Activated effector memory CD4-positive, alpha-beta T cell treated with anti-CD3 and anti-CD28 coated beads, Interleukin-2, amount 50 U/mL, for 16 hours (primary cell): ENCODE results near the gene SELL.
"Not testable (repeated sequence)": the region's sequence is repeated elsewhere in the genome, so short reads cannot be mapped to it uniquely, and the experiment has no call there.

ENCODE experiments used
- DNase-seq: peaks from one replicate; pipeline ENCODE4 v3.0.0-alpha.2; 2020

SELL gene

GRCh38 chr1:169701261-169702005 lies 10.0 kb downstream of the SELL start:
- DNase-seq, result no peak

- no peak for DNase-seq
Observed at GRCh38 chr1:169699707-169700106, 11.7 kb downstream of the SELL start.

GRCh38 chr1:169698976-169699375 lies 12.4 kb downstream of the SELL start:
- no peak for DNase-seq

DNA sequence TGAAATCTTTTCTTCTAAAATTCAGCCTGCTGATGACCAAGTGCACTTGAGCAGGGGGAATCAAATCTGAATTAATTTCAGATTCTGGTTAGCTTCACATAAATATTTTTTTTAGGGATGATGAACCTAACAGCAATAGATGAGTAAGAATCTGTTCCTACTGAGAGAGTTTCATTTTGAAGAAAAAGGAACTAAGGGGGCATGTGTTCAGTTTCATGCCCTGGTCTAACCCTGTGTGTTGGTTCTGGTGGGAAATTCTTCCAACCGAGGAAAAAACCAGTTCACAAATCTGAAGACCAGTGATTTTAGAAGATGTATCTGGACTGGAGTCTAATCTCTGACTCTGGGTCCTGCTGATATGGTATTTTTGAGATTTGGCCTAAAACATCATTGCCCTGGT lies 13.7 kb downstream of the SELL start:
- DNase-seq, result no peak

DNA sequence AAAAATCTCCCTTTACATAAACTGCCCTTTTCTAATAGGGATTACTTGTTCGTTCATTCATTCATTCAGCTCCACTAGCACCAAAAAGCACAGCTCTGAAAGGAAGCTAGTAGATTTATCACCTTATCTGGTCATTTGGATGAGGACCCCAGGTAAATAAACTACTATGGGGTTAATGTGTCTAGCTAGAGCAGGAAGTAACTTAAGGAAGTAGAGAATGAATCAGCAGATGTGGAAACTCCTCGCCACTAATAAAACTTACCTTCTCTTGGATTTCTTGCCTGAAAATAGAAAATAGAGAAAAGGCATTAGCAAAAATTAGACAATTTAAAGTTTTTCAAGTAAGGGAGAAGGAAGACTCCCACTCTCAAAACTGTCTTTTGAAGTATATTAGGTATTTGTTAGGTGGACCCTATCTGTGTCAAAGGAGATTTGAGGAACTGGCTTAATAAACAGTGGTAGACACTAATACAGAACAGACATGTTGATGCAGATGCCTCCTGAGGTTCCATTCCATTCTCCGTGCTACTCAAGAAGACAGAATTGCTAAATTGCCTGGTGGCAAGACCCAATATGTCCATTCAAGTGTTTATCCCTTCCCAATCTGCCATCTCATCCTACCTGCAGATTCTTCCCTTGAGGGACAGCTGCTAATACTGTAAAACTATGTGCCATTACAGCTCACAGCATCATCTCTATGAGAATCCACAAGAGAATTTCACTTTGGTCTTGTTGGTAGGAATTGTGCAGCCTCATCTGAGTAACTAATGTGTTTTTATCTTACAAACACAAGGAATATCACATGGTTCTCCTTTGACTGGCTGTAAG lies 14.9 kb downstream of the SELL start:
- no peak for DNase-seq

DNA sequence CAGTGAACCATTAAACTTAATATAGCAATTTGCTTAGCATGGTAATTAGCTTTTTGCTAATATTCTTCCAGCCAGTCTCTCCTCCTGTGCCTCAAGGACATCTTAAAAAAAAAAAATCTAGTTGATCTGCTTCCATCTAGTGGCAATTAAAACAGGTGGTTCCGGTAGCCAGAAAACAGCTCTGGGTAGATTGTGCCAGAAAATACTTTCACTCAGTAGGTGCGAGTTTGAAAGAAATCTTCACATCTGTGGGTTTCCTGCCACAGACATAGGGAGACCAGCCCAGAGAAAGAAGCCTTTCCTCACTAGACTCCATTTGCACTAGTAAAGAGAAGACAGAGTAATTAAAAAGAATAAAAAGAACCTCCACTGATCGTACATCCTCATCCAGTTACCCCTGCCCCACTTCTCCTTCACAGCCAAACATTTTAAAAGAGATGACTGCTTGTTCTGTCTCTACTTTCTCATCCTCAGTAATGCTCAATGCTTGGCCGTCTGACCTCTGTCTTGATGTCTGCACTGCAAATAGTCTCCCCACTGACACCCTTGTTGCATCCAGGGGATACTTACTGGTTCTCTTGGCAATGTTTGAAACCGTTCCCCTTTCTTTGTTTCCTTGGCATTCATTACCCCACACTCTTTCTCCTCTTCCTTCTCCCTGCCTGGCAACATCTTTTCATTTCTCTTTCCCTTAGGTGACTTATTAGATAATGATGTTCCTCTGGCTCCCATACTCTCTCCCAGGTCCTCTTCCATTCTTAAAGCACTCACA lies 16.9 kb downstream of the SELL start:
- DNase-seq, result no peak

DNA sequence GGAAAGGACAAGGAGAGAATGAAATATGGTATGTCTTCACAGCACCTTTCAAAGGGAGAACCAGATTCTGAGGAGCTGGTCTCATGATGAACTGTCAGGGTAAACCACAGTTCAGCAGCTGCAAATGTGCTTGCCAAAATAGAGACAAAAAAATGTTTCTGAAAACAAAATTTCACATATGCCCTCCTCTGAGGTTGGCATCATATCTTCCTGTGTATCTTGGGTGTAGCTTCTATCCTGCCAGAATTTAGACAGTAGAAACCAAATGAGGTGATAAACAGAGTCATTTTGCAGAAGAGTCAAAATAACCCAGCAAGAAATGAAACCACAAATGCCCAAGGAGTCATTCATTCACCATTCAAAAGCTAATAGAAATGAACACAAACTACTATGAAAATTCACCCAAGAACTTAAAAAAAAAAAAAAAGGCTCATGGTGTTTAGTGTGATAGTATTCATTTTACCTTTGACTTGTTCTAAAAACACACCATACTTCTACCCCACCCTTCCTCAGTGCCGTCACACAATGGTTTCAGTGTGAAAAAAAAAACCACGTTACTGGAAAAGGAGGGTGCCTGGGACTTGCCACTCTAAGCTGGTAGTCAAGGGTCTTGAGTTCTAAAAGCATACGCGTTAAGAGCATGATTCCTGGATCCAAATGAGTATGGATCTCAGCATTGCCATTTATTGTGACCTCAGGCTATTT lies 18.5 kb downstream of the SELL start:
- DNase-seq, result no peak

- DNase-seq, result no peak
Observed at GRCh38 chr1:169690489-169690888, 20.9 kb downstream of the SELL start.

- no peak for DNase-seq
Observed at GRCh38 chr1:169689395-169689794, 22.0 kb downstream of the SELL start.

GRCh38 chr1:169688377-169688776 lies 23.0 kb downstream of the SELL start:
- not testable (repeated sequence) for DNase-seq

DNA sequence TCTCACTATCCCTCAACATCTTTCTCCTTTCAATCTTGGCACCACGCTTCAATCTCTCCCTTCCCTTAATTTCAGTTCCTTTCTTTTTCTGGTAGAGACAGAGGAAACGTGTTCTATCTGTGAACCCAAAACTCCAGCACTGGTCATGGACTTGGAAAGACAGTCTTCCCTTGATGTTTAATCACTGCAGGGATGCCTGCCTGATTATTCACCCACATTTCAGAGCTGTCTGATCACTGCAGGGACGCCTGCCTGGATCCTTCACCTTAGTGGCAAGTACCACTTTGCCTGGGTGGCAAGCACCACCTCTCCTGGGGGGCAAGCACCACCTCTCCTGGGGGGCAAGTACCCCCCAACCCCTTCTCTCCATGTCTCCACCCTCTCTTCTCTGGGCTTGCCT lies 27.8 kb downstream of the SELL start:
- no peak for DNase-seq

DNA sequence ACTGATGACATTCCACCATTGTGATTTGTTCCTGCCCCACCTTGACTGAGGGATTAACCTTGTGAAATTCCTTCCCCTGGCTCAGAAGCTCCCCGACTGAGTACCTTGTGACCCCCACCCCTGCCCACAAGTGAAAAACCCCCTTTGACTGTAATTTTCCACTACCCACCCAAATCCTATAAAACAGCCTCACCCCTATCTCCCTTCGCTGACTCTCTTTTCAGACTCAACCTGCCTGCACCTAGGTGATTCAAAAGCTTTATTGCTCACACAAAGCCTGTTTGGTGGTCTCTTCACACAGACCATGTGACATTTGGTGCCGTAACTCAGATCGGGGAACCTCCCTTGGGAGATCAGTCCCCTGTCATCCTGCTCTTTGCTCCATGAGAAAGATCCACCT lies 28.3 kb downstream of the SELL start:
- not testable (repeated sequence) for DNase-seq

GRCh38 chr1:169682071-169682470 lies 29.3 kb downstream of the SELL start:
- no peak for DNase-seq

DNA sequence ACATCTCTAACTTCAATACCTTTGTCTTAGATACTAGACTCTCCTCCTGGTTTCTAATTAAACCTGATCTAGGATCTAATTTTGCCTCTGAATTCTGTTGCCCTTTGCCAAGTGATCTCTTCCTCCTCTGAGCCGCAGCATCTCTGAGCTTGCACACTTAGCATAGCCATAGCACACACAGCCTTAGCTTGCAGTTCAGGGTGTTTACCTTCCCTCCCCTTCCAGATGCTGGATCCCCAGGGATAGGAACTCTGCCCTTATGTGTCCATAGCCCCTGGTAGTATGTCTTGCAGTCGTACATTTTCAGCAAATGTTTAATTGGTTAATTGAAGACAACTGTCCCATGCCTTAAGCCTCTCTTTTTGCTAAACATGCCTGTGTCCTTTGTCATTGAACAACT lies 30.3 kb downstream of the SELL start:
- no peak for DNase-seq

- DNase-seq, result peak; percentile 77
Observed at GRCh38 chr1:169680377-169681019, 30.9 kb downstream of the SELL start.

GRCh38 chr1:169679692-169680091 lies 31.7 kb downstream of the SELL start:
- no peak for DNase-seq

- no peak for DNase-seq
Observed at GRCh38 chr1:169676001-169676400, 35.4 kb downstream of the SELL start.

DNA sequence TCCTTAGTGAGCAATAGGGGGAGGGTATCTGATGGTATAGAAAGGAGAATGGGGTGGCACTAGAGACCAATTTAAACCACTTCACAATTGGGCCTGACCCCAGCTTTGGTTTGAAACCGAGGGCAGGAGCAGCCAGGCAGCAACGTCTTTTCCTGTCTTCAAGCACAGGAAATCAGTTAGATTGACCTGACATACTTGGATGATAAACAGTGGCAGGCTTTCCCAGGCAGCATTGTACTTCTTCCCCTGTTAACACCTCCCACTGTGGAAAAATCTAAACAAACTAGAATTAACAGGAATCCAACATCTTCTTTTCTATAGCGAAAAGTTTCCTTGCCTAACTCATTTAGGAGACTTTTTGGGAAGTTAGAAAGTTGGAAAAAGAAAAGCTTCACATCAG lies 40.6 kb downstream of the SELL start:
- no peak for DNase-seq

GRCh38 chr1:169670244-169670643 lies 41.2 kb downstream of the SELL start:
- not testable (repeated sequence) for DNase-seq

DNA sequence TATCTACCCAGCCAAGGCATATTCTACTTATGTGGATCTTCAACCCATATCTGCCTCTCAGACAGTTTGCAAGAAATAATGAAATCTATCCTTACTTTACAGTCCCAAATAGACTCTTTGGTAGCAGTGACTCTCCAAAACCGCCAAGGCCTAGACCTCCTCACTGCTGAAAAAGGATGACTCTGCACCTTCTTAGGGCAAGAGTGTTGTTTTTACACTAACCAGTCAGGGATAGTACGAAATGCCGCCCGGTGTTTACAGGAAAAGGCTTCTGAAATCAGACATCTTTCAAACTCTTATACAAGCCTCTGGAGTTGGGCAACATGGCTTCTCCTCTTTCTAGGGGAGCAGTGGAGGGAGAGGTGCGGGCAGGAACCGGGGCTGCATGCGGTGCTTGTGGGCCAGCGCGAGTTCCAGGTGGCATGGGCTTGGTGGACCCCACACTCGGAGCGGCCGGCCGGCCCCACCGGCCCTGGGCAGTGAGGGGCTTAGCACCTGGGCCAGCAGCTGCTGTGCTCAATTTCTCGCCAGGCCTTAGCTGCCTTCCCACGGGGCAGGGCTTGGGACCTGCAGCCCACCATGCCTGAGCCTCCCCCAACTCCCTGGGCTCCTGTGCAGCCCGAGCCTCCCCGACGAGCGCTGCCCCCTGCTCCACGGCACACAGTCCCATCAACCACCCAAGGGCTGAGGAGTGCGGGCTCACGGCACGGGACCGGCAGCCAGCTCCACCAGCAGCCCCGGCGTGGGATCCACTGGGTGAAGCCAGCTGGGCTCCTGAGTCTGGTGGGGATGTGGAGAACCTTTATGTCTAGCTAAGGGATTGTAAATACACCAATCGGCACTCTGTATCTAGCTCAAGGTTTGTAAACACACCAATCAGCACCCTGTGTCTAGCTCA lies 43.5 kb downstream of the SELL start:
- DNase-seq, result not testable (repeated sequence)

- DNase-seq, result not testable (repeated sequence)
Observed at GRCh38 chr1:169667227-169667639, 44.2 kb downstream of the SELL start.
